ENCODE measurements around the gene SFXN5.

SFXN5 gene

GRCh38 chr2:72988041-72988440 lies 83.5 kb downstream of the SFXN5 start (continued):
- TF ChIP-seq ZNF518A (tag by site-specific recombination; conservative IDR thresholded peaks at IDR 0.05; ENCODE audit: low read depth) (no peak), ZNF211 (tag by site-specific recombination; IDR thresholded peaks at IDR 0.05; ENCODE audit: low read depth) (no peak)
- TF ChIP-seq, protein P1, sequence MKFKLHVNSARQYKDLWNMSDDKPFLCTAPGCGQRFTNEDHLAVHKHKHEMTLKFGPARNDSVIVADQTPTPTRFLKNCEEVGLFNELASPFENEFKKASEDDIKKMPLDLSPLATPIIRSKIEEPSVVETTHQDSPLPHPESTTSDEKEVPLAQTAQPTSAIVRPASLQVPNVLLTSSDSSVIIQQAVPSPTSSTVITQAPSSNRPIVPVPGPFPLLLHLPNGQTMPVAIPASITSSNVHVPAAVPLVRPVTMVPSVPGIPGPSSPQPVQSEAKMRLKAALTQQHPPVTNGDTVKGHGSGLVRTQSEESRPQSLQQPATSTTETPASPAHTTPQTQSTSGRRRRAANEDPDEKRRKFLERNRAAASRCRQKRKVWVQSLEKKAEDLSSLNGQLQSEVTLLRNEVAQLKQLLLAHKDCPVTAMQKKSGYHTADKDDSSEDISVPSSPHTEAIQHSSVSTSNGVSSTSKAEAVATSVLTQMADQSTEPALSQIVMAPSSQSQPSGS (tag by site-specific recombination; IDR thresholded peaks at IDR 0.05; ENCODE audit: low read depth) = no peak

DNA sequence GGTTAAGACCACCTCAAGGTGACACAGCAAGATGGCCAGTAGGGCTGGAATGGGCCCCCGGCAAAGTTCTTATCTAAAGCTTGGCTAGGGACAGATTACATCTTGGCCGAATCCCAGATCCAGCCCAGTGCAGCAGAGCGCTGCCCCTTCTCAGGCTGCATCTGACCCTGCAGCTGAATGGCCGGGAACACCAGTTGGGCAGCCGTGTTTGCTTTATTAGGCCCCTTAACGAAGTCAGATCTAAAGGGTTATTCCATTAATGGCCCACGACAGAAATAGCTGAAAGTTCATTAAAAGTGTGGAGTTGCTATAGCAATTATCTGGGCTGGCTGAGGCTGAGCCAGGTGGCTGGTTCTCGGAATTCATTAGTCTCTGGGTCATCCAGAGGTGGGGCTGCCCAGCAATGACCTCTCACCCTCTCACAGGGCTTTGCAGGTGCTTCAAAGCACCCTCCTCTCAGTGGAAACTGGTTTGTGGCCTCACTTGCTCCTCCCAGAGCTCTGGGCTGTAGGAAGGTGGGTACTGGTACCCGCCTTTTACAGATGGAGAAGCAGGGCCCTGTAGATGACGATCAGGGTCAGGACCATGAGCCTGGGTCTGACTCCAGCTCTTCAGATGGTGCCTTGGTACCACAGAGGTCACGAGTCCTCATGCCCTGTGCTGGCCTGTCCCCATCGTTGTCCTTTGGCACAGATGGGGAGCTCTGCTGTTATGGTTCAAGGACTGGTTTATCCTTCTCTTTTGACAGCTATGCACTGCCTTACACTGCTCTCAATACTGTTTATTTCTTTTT lies 85.4 kb downstream of the SFXN5 start:
- peaks cover 3% of the 10 kb centered on the region; the same call in 1 of the 2 replicates for H3K4me1 ChIP-seq (ENCODE audit: control insufficient read depth, insufficient read depth, low read length)
- TF ChIP-seq ZNF140 (tag by site-specific recombination; IDR thresholded peaks at IDR 0.05) (no peak), ZNF514 (tag by site-specific recombination; IDR thresholded peaks at IDR 0.05) (no peak), TCF7L2 (IDR thresholded peaks at IDR 0.05; ENCODE audit: borderline replicate concordance, low read depth, low read length) (no peak), ZNF174 (tag by site-specific recombination; IDR thresholded peaks at IDR 0.05) (no peak), ZBTB20 (tag by site-specific recombination; IDR thresholded peaks at IDR 0.05) (no peak)
- no peak overlapping the region for H3K27ac ChIP-seq (ENCODE audit: extremely low read depth, low read depth, low read length)
- peaks cover 0 to 3% of the 10 kb centered on the region in 2 experiments; a peak in 1 of 3 replicates for H3K36me3 ChIP-seq (ENCODE audit: control insufficient read depth in 2 of 2, insufficient read depth in 1 of 2, low read length in 2 of 2)
- no peaks in the 10 kb centered on the region for H3K9me3 ChIP-seq (ENCODE audit: control insufficient read depth, insufficient read depth, low read depth, low read length)
- ChIA-PET CTCF (interaction anchor here (0.6 to 2.6 kb wide), 5 partner anchors 93 to 1476 kb away, joined by 3 to 13 read pairs (median 3); no protein-coding TSS in a partner anchor), POLR2A (no interaction called here)
- H3K4me3 ChIP-seq (ENCODE audit: low read depth, low read length) = no peak overlapping the region

- ChIA-PET CTCF (interaction anchor here (0.6 to 2.6 kb wide), 8 partner anchors 8 to 227 kb away, joined by 3 to 18 read pairs (median 3); no protein-coding TSS in a partner anchor), POLR2A (no interaction called here)
- TF ChIP-seq ZNF362 (tag by site-specific recombination; IDR thresholded peaks at IDR 0.05) = no peak
- TF ChIP-seq ZNF555 (tag by site-specific recombination; conservative IDR thresholded peaks at IDR 0.05) = no peak
- TF ChIP-seq ZNF404 (tag by site-specific recombination; IDR thresholded peaks at IDR 0.05) = no peak
- TF ChIP-seq ZNF19 (tag by site-specific recombination; IDR thresholded peaks at IDR 0.05; ENCODE audit: low read depth) = no peak
- TF ChIP-seq, protein P2, sequence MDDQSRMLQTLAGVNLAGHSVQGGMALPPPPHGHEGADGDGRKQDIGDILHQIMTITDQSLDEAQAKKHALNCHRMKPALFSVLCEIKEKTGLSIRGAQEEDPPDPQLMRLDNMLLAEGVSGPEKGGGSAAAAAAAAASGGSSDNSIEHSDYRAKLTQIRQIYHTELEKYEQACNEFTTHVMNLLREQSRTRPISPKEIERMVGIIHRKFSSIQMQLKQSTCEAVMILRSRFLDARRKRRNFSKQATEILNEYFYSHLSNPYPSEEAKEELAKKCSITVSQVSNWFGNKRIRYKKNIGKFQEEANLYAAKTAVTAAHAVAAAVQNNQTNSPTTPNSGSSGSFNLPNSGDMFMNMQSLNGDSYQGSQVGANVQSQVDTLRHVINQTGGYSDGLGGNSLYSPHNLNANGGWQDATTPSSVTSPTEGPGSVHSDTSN (CRISPR knock-in tag; IDR thresholded peaks at IDR 0.05) = no peak
- TF ChIP-seq, protein P3, sequence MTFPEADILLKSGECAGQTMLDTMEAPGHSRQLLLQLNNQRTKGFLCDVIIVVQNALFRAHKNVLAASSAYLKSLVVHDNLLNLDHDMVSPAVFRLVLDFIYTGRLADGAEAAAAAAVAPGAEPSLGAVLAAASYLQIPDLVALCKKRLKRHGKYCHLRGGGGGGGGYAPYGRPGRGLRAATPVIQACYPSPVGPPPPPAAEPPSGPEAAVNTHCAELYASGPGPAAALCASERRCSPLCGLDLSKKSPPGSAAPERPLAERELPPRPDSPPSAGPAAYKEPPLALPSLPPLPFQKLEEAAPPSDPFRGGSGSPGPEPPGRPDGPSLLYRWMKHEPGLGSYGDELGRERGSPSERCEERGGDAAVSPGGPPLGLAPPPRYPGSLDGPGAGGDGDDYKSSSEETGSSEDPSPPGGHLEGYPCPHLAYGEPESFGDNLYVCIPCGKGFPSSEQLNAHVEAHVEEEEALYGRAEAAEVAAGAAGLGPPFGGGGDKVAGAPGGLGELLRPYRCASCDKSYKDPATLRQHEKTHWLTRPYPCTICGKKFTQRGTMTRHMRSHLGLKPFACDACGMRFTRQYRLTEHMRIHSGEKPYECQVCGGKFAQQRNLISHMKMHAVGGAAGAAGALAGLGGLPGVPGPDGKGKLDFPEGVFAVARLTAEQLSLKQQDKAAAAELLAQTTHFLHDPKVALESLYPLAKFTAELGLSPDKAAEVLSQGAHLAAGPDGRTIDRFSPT (tag by site-specific recombination; IDR thresholded peaks at IDR 0.05) = no peak
- TF ChIP-seq, protein P4, sequence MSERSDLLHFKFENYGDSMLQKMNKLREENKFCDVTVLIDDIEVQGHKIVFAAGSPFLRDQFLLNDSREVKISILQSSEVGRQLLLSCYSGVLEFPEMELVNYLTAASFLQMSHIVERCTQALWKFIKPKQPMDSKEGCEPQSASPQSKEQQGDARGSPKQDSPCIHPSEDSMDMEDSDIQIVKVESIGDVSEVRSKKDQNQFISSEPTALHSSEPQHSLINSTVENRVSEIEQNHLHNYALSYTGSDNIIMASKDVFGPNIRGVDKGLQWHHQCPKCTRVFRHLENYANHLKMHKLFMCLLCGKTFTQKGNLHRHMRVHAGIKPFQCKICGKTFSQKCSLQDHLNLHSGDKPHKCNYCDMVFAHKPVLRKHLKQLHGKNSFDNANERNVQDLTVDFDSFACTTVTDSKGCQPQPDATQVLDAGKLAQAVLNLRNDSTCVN (tag by site-specific recombination; optimal IDR thresholded peaks at IDR 0.05) = no peak
- H3K36me3 ChIP-seq (ENCODE audit: control insufficient read depth in 2 of 2, insufficient read depth in 1 of 2, low read length in 2 of 2) = peaks cover 0 to 3% of the 10 kb centered on the region in 2 experiments; a peak in 1 of 3 replicates
- H3K9me3 ChIP-seq (ENCODE audit: control insufficient read depth, insufficient read depth, low read depth, low read length) = no peaks in the 10 kb centered on the region
- no peak overlapping the region for H3K4me3 ChIP-seq (ENCODE audit: low read depth, low read length)
- no peak overlapping the region for H3K27ac ChIP-seq (ENCODE audit: extremely low read depth, low read depth, low read length)
- peaks cover 3% of the 10 kb centered on the region; the same call in 1 of the 2 replicates for H3K4me1 ChIP-seq (ENCODE audit: control insufficient read depth, insufficient read depth, low read length)
Measured at GRCh38 chr2:72985136-72985535, 86.4 kb downstream of the SFXN5 start.

Measured in HEK293 (cell line).